LNCAP (cell line): ENCODE measurements around the gene OR5AU1.

ENCODE experiments used
- CTCF ChIP-seq: fragments of 450-650 bp; IDR thresholded peaks from 2 replicates; pipeline ENCODE4 v1.5.1; 2017; ENCODE audit warnings: mild to moderate bottlenecking

The OR5AU1 gene

GRCh38 chr14:21163871-21164291 lies 8.0 kb upstream of the OR5AU1 start:
- no peak for TF ChIP-seq CTCF

GRCh38 chr14:21162081-21162480 lies 6.2 kb upstream of the OR5AU1 start:
- TF ChIP-seq CTCF = no peak

GRCh38 chr14:21160061-21160610 lies 4.3 kb upstream of the OR5AU1 start:
- TF ChIP-seq CTCF = no peak

- TF ChIP-seq CTCF = no peak
These were observed 6.1 kb downstream of the OR5AU1 start for GRCh38 chr14:21149641-21150367.

GRCh38 chr14:21145437-21145836 lies 10.4 kb downstream of the OR5AU1 start:
- TF ChIP-seq CTCF = no peak

- TF ChIP-seq CTCF = no peak
These were observed 13.5 kb downstream of the OR5AU1 start for GRCh38 chr14:21142357-21142756.

GRCh38 chr14:21136024-21136423 lies 19.8 kb downstream of the OR5AU1 start:
- peak; percentile 86 for TF ChIP-seq CTCF

GRCh38 chr14:21133901-21134300 lies 22.0 kb downstream of the OR5AU1 start:
- no peak for TF ChIP-seq CTCF
